HEK293 (cell line): ENCODE measurements around the gene COBL.

Source experiments
- GLIS1 ChIP-seq: fragments of 450-650 bp; formaldehyde crosslinking; IDR thresholded peaks from 2 replicates; pipeline ENCODE4 v1.5.1; 2016; ENCODE audit warnings: missing biosample characterization, missing genetic modification characterization
- HOXA7 ChIP-seq: sonication (generic); formaldehyde crosslinking; IDR thresholded peaks from 2 replicates; pipeline ENCODE4 v1.8.1; 2022; ENCODE audit warnings: missing genetic modification reagents, borderline replicate concordance
- SCRT1 ChIP-seq: fragments of 450-650 bp; formaldehyde crosslinking; IDR thresholded peaks from 2 replicates; pipeline ENCODE4 v1.5.1; 2016; ENCODE audit warnings: missing biosample characterization, missing genetic modification characterization, borderline replicate concordance
- ZBTB7A ChIP-seq: fragments of 450-650 bp; formaldehyde crosslinking; IDR thresholded peaks from 2 replicates; pipeline ENCODE4 v1.5.1; 2016; ENCODE audit warnings: low read depth, missing biosample characterization, missing genetic modification characterization
- ZNF580 ChIP-seq: fragments of 450-650 bp; formaldehyde crosslinking; IDR thresholded peaks from 2 replicates; pipeline ENCODE4 v1.5.1; 2016; ENCODE audit warnings: missing biosample characterization, missing genetic modification characterization
- ZNF747 ChIP-seq: fragments of 450-650 bp; formaldehyde crosslinking; IDR thresholded peaks from 2 replicates; pipeline ENCODE4 v1.5.1; 2016; ENCODE audit warnings: missing biosample characterization, missing genetic modification characterization
- ZNF837 ChIP-seq: fragments of 450-650 bp; formaldehyde crosslinking; IDR thresholded peaks from 2 replicates; pipeline ENCODE4 v1.5.1; 2016; ENCODE audit warnings: missing biosample characterization, missing genetic modification characterization
- ZSCAN30 ChIP-seq: fragments of 450-650 bp; IDR thresholded peaks from 2 replicates; pipeline ENCODE4 v1.5.1; 2018; ENCODE audit warnings: missing biosample characterization, mild to moderate bottlenecking, missing genetic modification characterization, moderate library complexity
- TF ChIP-seq, protein P1 (sequence below): fragments of 450-650 bp; formaldehyde crosslinking; IDR thresholded peaks from 2 replicates; pipeline ENCODE4 v1.5.1; 2016; ENCODE audit warnings: missing biosample characterization, missing genetic modification characterization, borderline replicate concordance
- TF ChIP-seq, protein P2 (sequence below): fragments of 450-650 bp; formaldehyde crosslinking; IDR thresholded peaks from 2 replicates; pipeline ENCODE4 v1.5.1; 2016; ENCODE audit warnings: missing biosample characterization, missing genetic modification characterization

DNA sequence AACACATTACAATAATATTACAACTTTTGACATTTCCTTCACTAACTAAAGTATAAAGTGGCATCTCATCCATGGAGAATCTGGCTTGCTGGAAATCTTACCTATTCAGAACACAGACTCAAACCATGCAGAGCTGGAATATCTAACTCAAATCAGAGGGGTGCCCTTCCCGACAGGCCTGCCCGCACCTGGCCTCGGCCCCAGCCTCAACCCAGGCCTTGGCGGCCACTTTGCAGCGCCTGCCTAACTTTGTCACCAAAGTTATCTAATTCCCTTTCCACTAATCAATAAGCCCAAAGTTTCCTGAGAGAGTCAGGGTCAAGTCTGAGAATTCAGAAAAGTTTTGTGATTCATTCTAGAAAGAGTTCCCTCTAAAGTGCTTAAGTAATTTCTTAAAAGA is 212.9 kb downstream of the COBL start:
- TF ChIP-seq, protein P1, sequence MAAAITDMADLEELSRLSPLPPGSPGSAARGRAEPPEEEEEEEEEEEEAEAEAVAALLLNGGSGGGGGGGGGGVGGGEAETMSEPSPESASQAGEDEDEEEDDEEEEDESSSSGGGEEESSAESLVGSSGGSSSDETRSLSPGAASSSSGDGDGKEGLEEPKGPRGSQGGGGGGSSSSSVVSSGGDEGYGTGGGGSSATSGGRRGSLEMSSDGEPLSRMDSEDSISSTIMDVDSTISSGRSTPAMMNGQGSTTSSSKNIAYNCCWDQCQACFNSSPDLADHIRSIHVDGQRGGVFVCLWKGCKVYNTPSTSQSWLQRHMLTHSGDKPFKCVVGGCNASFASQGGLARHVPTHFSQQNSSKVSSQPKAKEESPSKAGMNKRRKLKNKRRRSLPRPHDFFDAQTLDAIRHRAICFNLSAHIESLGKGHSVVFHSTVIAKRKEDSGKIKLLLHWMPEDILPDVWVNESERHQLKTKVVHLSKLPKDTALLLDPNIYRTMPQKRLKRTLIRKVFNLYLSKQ (tag by site-specific recombination) = no peak
- TF ChIP-seq ZBTB7A (tag by site-specific recombination) (no peak), SCRT1 (tag by site-specific recombination) (no peak), ZSCAN30 (tag by site-specific recombination) (no peak), ZNF580 (no peak), GLIS1 (tag by site-specific recombination) (no peak), HOXA7 (CRISPR knock-in tag) (no peak), ZNF747 (tag by site-specific recombination) (no peak), ZNF837 (tag by site-specific recombination) (no peak)
- TF ChIP-seq, protein P2, sequence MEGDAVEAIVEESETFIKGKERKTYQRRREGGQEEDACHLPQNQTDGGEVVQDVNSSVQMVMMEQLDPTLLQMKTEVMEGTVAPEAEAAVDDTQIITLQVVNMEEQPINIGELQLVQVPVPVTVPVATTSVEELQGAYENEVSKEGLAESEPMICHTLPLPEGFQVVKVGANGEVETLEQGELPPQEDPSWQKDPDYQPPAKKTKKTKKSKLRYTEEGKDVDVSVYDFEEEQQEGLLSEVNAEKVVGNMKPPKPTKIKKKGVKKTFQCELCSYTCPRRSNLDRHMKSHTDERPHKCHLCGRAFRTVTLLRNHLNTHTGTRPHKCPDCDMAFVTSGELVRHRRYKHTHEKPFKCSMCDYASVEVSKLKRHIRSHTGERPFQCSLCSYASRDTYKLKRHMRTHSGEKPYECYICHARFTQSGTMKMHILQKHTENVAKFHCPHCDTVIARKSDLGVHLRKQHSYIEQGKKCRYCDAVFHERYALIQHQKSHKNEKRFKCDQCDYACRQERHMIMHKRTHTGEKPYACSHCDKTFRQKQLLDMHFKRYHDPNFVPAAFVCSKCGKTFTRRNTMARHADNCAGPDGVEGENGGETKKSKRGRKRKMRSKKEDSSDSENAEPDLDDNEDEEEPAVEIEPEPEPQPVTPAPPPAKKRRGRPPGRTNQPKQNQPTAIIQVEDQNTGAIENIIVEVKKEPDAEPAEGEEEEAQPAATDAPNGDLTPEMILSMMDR = no peak
